WERI-Rb-1 (cell line): ENCODE data around the gene TMEM167B.

Experiments
- DNase-seq: peaks from one replicate; pipeline ENCODE4 v3.0.0-alpha.2; 2020
- H3K27ac ChIP-seq: fragments of 250-450 bp; sonication (Bioruptor Pico); 2 replicates; pipeline ENCODE4 v1.5.1; 2020; ENCODE audit warnings: mild to moderate bottlenecking, moderate library complexity
- H3K27me3 ChIP-seq: fragments of 250-450 bp; sonication (Bioruptor Pico); 2 replicates; pipeline ENCODE4 v1.5.1; 2021; ENCODE audit warnings: mild to moderate bottlenecking, low read depth, moderate library complexity; ENCODE audit not compliant: insufficient read depth, severe bottlenecking
- H3K36me3 ChIP-seq: fragments of 250-450 bp; sonication (Bioruptor Pico); 2 replicates; pipeline ENCODE4 v1.5.1; 2020; ENCODE audit warnings: mild to moderate bottlenecking, moderate library complexity
- H3K4me3 ChIP-seq: 2 replicates; pipeline ENCODE4 v1.5.1; 2011; ENCODE audit warnings: low read depth, mild to moderate bottlenecking, control low read depth, low read length
- H3K9me3 ChIP-seq: fragments of 250-450 bp; sonication (Bioruptor Pico); 2 replicates; pipeline ENCODE4 v1.5.1; 2021; ENCODE audit warnings: mild to moderate bottlenecking, moderate library complexity; ENCODE audit not compliant: severe bottlenecking
- TF ChIP-seq, protein P1 (sequence below): IDR thresholded peaks from 2 replicates; pipeline ENCODE4 v1.5.1; 2011; ENCODE audit warnings: low read depth, mild to moderate bottlenecking, control low read depth, inconsistent platforms, low read length

The TMEM167B gene

DNA sequence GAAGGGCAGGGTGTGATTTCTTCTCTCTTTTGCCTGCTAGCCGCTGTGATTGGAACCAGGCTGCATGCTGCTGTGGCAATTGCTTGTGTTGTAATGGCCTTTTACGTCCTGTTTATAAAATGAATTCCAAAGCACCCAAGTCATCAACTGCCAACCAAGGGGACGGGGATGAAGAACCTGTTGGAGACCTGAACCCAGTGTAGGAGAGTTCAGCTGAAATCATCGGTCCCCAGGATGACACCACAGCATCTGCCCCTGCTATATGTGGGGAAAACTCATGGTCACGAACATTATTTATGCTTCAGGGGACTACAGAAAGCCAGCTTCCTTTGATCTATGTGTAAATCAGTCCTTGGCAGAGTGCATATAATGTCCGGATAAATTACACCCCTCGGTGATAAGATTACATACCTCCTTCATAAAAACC lies 3.8 kb downstream of the TMEM167B start:
- TF ChIP-seq, protein P1, sequence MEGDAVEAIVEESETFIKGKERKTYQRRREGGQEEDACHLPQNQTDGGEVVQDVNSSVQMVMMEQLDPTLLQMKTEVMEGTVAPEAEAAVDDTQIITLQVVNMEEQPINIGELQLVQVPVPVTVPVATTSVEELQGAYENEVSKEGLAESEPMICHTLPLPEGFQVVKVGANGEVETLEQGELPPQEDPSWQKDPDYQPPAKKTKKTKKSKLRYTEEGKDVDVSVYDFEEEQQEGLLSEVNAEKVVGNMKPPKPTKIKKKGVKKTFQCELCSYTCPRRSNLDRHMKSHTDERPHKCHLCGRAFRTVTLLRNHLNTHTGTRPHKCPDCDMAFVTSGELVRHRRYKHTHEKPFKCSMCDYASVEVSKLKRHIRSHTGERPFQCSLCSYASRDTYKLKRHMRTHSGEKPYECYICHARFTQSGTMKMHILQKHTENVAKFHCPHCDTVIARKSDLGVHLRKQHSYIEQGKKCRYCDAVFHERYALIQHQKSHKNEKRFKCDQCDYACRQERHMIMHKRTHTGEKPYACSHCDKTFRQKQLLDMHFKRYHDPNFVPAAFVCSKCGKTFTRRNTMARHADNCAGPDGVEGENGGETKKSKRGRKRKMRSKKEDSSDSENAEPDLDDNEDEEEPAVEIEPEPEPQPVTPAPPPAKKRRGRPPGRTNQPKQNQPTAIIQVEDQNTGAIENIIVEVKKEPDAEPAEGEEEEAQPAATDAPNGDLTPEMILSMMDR, result no peak
- H3K27me3 ChIP-seq, result no peaks in the 10 kb centered on the region
- peaks cover 25% of the 10 kb centered on the region for H3K36me3 ChIP-seq
- H3K9me3 ChIP-seq, result peaks cover 11% of the 10 kb centered on the region
- H3K4me3 ChIP-seq, result no peak overlapping the region
- DNase-seq, result no peak
- H3K27ac ChIP-seq, result no peak overlapping the region

DNA sequence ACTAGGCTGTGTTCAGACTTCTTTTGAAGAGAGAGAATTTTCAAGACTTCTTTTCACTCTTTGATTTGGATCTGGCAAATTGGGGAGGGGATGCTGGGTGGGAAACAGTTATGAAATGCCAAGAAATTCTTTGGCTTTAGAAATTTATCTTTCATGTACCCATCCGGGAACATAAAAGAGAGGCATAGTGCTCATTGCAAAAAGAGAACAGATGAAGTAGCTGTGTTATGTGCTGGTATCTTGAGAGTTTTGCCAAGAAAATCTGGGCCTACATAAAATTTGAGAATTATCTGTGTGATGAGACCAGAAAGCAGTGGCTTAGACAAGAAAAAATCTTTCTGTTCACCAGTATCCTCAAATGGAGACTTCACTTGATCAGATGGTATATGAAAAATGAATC lies 4.3 kb downstream of the TMEM167B start:
- no peak for DNase-seq
- H3K27me3 ChIP-seq, result no peaks in the 10 kb centered on the region
- peaks cover 6% of the 10 kb centered on the region for H3K9me3 ChIP-seq
- H3K4me3 ChIP-seq, result no peak overlapping the region
- TF ChIP-seq, protein P1, result no peak
- H3K27ac ChIP-seq, result no peak overlapping the region
- H3K36me3 ChIP-seq, result peaks cover 21% of the 10 kb centered on the region

DNA sequence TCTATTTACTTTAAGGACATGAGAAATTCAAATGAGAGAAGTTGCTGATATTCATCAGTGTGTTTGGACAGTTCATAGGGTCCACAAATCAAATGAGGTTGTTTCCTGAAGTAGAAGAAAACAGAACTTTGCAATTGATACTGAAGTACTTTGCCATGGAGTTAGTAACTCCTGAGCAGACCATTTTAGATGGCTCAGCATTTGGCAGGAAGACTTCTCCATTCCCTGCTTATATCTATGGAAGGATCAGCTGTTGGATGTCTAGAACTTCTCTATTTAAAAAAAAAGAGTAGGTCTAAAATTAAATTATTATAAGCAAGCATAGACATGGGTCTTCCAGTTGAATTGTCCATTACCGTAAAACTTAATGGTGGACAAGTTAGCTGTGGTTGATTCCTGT lies 5.1 kb downstream of the TMEM167B start:
- TF ChIP-seq, protein P1, result no peak
- Histone ChIP-seq H3K27me3 (no peaks in the 10 kb centered on the region), H3K36me3 (peaks cover 23% of the 10 kb centered on the region), H3K27ac (no peak overlapping the region), H3K4me3 (no peak overlapping the region), H3K9me3 (no peaks in the 10 kb centered on the region)
- DNase-seq, result no peak

DNA sequence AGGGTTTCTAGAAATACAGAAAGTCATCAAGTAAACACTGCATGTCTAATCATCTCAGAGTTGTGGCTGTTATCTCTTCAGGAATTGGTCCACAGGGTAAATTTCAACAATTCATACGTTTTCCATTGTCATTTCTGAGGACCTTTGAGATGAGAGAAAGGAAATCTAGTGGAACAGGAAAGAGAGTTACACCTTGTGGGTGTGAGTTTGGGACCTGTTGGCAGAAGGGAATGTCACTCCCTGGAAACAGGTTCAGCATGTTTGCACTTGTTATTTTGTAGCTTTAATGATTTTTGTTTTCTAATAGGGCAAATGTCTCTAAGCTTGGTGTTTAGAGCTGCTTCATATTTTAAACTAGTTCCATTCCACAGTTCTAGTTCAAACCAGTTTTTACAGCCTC lies 5.6 kb downstream of the TMEM167B start:
- Histone ChIP-seq H3K4me3 (no peak overlapping the region), H3K27ac (no peak overlapping the region), H3K27me3 (no peaks in the 10 kb centered on the region), H3K9me3 (no peaks in the 10 kb centered on the region), H3K36me3 (peaks cover 23% of the 10 kb centered on the region)
- no peak for DNase-seq
- TF ChIP-seq, protein P1, result no peak

DNA sequence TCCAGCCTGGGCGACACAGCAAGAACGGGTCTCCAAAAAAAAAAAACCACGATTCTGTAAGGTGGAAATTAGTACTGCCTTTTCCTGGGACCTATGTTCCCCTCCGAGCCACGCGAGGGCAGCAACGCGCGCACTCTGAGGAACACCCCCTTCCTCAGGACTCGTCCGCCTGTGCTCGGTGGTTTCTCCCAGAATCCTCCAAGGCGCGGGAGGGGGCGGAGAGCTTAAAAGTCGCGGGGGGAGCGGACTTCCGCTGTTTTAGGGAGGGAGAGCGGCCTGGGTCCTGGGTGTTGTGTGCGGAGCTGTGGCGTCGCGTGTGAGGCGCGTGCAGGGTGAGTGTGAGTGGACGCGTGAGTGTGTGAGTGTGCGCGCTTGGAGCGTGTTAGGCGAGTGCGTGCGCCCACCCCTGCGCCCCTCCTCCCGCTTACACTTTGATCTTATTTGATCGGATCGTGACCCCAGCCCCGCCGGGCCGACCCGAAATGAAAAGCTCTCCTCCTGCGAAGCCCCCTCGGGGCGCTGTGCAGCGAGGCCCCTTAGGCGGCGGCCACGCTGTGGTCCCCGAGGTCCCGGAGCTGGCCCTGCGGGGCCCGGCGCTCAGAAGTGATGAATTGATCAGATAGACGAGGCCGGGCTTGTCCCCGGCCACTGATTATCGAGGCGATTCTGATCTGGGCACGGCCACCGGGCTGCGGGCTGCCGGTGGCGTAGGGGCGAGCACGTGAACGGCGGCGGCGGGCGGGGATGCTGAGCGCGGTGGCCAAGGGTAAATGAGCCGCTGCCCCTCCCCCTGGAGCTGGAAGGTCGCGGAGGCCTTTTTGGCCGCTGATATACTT lies 9.6 kb downstream of the TMEM167B start:
- H3K27me3 ChIP-seq, result no peaks in the 10 kb centered on the region
- TF ChIP-seq, protein P1, result peak; percentile 82
- H3K4me3 ChIP-seq, result peak overlapping the region; percentile 87
- DNase-seq, result peak; percentile 99
- H3K36me3 ChIP-seq, result peaks cover 9% of the 10 kb centered on the region
- H3K9me3 ChIP-seq, result no peaks in the 10 kb centered on the region
- H3K27ac ChIP-seq, result peak overlapping the region; percentile 92
